Urothelium cell line (cell line): ENCODE measurements around the gene RPS6KA2.

Experiments
- DNase-seq: peaks from one replicate; pipeline ENCODE4 v3.0.0; 2011; ENCODE audit warnings: low spot score, mixed read lengths
- FAIRE-seq: peaks from 2 replicates; lab custom pipeline; 2011; peaks lifted over from hg19 to GRCh38; lab: Jason Lieb, UNC

Gene RPS6KA2

DNA sequence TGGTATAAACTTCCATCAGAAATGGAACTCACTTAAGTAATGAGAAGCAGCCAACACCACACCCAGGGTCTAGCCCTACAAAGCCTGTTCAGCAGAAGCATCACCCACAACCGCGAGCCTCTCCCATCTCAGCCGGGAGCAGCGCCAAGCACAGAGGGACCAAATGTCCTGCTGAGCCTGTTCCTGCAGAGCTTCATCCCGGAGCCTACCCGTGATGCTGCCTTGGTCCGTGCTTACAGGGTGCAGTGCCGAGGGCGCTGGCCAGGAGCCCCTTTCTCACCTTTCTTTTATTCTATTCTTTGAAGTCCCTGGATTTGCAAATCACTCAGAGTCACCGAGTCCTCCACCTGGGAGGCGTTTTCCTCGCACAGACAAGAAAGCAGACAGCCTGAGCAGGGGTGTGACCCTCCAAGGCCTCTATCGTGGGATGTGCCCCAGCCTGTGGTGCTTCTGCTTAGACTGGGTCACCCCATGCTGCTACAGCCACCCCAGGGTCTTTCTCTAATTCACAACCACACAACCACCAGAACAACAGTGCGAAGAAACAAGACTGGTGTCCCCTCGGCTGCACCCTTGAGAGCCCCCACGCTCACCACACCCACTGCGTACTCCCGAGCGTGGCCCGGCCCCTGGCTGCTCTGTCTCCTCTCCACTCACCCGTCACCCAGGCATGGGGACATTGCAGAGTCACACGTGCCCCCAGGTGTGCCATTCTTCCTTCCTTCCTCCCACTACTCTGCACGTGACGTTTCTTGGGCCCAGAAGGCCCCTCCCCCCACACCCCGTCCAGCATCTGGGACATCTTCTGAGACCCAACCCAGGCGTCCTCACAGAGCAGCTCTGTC is 152.1 kb downstream of the RPS6KA2 start:
- FAIRE-seq (no peak), DNase-seq (no peak)

DNA sequence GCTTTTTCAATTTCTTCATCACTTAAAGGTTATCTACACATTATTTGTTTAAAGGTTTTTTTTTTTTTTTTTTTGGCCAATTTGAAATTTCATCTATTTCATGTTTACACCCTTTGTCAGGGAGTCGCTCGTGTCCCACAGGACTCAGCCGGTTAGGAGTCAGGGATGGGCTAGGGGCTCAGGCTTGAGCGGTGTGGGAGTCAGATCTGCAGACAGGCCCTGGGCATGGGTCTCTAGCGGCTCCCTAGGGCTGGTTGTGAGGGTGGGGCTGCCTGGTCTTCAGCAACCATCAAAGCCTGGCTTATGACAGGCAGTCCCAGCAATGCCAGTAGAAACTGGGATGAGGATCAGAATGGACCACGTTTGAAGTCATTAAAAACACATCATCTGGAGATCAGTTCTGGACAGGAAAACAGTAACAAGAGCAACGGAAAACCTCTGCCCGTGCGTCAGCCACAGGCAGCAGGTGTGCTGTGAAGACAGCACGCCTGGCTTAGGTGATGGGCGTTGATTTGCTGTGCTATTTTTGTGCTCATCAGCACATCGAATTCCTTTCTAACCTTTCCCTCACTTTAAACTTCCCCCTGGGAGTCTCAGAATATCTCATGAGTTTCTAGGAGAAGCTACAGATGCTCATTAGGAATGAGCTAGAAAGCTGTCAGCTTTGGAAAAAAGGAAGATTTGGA is 153.0 kb downstream of the RPS6KA2 start:
- no peak for FAIRE-seq

DNA sequence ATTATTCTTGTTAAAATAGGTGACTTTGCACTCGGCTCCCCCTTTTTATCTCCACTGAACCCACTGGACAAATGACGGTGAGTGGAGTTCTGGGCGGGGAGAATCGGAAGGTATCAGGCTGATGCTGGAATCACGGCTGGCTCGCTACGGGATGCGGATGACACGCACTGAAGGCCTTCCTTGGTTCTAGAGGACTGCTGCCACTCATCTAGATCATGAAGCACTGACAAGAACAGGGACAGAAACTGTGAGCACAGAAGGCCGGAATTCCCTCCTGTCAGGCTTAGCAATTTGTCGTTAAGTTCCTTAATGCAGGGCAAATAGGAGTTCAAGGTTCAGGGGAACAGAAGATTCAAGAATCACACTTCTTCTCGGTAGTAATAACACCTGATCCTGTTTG is 154.4 kb downstream of the RPS6KA2 start:
- no peak for DNase-seq
- no peak for FAIRE-seq

More for the DNA sequence above, 153.0 kb downstream of the RPS6KA2 start:
- no peak for DNase-seq

DNA sequence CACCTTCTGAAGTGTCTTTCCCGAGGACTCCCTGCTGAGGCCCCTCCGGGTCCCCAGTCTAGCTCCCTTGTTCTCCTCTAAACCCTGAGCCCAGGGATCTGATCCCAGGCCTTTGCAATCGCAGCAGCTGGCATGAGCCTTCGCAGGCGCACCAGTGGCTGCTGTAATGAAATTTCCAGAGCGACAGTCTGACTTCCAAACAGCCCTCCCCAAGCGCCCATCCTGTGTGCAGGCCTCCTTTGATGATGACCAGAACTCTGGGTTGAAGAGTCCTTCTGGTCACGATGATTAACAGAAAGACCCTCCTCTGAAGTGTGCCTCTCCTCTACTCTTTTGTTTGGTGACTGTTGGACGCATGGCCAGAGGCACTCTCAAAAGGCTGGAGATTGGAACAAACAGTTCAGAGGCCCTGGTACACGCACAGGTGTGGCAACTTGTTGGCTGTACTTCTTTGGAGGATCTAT is 155.2 kb downstream of the RPS6KA2 start:
- FAIRE-seq = no peak
- DNase-seq = no peak

DNA sequence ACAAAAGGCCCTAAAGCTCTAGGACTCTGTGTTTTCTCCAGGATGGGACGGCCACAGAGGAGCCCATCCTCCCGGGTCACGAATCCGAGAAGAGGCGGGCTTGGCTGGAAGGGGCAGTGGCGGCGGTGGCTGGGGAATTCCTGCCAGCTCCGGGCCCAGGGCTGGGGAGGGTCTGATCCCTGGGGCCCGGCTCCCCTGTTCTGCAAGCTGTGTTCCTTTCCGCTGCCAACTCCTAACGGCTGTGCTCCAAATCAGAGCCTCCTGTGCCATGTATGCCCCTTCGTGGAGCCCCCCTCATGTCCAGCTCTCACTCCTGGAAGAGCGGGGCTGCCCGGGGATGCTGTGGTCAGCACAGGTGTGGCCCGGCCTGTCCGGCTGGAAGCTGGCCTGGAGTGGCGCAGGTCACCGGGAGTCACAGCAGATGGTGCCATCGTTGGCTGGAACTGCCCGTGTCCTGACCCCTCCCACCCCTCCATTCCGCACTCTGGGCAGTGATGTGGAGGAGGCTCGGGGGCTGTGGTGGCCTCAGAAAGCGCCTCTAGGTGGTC is 156.1 kb downstream of the RPS6KA2 start:
- DNase-seq = no peak
- no peak for FAIRE-seq

DNA sequence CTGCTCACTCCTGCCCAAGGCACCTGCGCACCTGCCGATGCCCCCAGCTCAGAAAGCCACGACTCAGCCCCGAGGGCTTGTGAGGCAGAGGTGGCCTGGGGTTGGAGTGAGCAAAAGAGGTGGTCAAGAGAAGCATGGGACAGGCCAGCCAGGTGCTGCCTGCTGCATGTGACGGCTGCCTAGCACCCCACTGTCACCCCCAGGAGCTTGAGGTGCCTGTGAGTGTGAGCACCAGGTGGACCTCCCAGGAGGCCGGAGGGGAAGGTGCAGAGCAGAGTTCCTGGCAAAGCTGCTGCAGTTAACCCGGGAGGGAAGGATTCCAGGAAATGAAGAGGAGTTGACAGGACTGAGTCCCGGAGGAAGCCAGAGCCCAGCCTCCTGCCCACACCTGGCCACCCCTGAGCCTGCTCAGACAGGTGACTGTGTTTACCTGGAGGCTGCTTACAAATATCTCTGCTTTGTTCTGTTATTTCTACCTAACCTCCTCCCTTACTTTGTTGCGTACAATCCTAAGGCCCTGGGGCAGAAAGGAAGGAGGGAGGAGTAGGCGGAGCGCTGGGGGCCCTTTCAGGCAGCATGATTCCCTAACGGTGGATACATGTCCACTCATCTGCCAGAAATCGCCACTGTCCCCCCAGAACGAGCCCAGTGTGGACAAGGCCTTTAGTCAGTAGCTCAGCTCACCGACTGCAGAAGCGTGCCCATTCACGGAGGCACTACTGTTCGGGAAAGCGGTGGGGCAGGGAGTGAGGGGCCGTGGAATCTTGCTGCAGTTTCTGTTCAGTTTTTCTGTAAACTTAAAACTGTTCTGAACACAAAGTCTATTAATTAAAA is 156.8 kb downstream of the RPS6KA2 start:
- no peak for DNase-seq
- no peak for FAIRE-seq

DNA sequence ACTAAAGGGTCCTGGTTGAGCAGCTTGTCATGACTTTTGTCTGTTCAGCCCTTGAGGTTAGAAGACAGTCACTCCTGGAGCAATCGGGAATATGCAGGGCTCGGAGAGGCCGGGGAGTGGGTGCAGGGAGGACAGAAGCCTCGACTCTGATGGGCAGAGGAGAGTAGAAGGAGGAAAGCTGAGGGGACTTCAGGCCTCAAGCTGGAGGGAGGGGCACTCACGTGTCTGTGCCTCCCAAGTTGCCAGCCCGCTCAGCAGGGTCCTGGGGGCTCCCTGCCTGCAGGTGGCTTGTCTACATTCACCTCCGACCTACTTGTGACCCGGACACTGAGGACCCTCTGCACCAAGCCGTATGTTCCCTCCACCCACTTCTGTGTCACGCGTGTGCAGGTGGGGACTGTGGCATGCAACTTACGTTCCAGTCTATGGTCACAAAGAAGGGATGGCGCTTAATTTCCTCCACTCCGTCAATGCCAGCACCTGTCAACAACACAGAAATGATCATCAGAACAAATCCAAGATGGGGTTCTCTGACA is 157.6 kb downstream of the RPS6KA2 start:
- FAIRE-seq (no peak), DNase-seq (no peak)

DNA sequence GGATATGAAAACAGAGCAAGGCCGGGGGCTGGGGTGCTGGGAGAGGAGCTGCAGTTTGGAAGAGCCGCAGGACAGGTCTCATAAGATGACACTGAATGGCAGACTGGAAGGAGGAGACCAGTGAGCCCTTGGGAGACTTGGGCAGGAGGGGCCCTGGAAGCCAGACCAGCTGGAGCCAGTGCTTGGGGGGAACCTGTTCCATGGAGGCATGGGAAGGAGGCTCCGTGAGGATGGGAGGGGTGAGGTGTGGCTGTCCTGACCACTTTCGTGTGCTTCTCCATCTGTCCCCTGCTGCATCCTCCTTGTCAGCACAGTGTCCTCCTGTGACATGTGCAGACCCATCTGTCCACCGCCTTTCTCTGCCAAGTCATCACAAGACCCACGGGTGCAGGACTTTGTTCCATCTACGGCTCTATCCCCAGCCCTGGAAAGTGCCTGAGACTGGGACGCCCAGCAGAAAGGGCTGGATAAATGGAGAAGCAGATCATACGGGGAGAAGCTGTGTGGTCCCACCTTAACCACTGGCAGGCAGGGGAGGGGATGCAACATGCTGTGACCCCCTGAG is 159.5 kb downstream of the RPS6KA2 start:
- FAIRE-seq (no peak), DNase-seq (no peak)

DNA sequence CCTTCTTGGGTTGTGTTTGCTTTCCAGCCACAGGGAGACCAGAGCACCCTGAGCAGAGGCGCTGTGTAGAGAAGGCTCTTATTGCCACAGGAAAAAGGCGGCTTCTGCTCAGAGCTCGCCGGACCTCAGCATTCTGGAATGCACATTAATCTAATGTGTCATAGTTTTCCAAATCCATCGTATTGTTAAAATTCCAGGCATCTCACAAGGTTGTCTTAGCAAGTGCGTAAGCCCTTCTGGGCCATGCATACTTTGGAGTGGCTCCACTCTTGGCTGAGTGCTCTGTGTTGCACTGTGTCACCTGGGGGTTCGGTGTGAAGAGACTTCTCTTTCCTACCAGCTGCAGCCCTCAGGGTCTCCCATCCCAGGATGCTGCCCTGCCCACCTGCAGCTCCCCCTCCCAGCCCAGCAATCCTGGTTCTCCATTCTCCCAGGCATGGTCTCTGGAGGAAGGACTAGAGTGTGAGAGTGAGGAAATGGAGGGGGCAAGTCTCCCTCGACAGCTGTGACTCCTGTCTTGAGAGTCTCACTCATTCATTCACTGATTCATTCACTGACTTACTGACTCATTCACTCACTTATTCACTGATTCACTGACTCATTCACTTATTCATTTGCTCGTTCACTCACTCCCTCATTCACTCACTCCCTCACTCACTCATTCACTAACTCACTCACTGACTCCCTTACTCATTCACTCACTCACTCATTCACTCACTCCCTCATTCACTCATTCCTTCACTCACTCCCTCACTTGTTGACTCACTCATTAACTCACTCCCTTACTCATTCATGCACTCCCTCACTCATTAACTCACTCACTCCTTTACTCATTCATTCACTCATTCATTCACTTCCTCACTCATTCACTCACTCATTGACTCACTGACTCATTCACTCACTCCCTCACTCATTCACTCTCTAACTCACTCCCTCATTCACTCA is 160.6 kb downstream of the RPS6KA2 start:
- peak; percentile 68 for FAIRE-seq
- DNase-seq = peak; percentile 87

DNA sequence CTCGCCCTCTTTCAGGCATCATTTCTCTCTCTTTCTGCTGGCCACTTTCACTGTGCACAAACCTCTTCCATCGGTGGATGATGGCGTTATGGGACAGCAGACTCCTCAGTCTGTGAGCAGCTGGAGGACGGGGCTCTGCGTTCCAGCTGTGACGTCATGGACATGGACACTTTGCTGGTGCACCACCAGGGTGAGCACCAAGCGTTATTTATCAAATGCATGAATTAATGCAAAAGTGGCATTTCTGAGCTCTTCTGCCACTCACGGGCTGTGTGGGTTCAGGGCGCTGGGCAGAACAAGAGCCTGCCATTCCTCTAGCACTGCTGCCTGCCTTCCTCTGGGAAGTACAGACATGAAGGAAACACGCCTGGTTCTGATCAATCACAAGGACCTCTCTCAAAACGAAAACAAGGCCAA is 161.4 kb downstream of the RPS6KA2 start:
- DNase-seq (peak; percentile 81), FAIRE-seq (no peak)

DNA sequence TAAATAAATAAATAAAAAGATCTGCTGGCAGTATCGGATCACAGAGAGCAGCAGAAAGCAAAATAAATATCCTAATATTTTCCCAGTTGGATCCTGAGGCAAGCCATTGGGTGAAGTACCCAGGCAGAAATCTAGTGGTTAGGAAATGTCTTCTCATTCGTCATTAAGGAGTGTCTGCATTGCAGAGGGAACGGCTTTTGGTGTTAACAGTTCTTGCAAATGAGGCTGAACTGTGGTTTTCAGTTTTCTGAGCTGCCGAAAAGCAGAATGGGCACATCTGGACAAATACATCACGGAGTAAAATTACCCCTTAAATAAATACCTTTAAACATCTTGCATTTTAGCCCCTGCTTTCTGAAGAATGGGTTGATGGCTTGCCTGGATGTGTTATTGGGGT is 162.1 kb downstream of the RPS6KA2 start:
- DNase-seq (no peak), FAIRE-seq (no peak)

DNA sequence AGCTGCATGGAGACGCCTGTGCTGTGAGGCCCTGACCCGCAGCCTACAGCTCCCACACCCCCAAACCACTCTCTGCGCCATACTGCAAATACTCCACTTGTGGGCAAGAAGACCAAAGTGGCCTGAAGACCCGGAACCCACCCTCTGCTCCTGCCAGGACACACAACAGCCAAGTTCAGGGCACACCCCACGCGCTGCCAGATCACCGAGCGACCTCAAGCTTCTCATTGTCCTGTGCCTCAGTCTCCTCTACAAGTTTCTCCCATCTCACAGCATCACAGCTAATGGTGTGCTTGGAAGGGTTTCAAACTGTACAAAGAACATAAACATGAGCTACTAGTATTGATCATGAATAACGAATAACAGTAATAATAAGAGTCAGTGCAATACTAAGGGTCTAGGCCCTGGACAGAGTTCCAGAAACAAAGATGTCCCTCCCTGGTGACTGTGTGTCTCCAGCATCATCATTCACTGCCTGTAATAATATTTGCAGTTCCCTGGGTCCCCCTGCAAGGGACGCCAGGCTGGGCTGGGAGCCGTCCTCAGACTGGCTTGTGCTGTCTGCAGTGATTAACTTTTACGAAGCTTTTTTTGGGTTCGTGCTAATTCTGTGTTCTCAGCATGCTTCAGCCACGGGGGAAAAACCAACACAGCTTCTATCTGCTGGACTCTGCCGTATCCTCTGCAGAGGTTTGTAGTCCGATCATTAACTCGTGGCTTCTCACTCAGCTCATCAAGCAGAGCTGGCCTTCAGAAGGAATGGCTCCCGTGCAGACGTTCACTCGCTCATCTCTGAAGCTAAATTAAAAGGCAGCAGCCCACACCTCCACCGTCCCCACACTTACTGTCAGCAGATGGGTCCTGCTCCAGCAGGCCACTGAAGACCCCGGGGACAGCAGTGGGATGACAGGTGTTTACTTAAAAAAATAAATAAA is 162.7 kb downstream of the RPS6KA2 start:
- DNase-seq = no peak
- FAIRE-seq = no peak

DNA sequence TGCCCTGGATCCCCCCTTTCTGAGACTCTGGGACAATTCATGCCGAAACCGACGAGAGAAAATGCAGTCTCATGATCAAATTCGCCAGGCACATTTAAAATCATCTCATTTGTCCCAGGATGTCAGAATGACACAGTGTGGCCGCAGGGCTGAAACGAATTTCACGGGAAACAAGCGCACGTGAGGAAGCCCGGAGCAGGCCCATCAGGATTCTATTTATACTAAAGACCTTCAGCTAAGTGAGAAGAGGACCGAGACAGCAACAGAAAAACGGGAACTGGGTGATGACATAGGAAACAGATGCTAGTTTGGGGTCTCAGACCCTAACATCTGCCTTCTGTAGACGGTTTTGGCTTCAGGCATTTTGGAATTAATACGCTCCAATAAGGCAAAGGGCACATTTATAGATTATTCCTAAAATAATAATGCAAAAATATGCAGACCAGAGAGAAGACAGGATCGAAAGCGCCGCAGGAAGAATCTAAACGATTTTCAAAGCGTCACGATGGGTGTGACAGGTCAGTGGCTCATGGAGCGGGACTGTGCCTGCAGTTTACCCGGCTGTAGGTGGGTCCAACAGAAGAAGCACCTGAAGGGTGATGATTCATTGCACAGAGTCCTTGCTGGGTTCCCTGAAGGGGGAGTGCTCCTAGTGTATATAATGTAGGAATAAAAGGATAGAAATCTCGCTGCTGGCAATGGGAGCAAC is 163.5 kb downstream of the RPS6KA2 start:
- no peak for FAIRE-seq
- DNase-seq = no peak

DNA sequence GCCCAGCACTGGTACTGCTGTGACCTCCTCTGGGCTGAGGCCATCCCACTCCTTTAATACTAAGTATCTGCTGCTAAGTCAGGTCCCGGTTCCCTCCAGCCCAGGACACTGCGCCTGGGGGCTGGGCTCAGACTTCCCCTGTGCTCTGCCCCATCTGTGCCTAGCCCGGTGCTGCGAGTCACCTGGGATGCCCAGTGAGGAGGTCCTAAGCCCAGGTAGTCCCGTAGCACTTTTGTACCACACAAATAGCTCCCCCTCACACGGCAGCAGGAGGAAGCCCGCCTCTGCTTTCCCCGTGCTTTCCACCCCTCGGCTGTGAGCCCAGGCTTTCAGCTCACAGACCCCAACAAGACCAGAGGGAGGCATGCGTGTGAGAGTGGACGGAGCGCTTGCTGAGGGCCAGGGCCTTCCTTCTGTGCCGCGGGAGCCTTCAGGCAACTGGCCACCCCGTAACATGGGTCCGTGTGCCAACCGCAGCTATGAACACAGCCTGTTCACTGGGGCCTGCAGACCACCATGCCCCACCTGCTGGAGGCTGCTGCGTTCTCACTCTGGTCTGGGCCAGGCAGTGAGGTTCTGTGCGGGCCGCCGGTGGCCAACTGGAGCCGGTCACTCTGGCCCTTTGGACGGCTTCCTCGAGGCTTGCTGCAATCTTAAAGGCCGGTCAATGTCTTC is 164.5 kb downstream of the RPS6KA2 start:
- FAIRE-seq (no peak), DNase-seq (no peak)

DNA sequence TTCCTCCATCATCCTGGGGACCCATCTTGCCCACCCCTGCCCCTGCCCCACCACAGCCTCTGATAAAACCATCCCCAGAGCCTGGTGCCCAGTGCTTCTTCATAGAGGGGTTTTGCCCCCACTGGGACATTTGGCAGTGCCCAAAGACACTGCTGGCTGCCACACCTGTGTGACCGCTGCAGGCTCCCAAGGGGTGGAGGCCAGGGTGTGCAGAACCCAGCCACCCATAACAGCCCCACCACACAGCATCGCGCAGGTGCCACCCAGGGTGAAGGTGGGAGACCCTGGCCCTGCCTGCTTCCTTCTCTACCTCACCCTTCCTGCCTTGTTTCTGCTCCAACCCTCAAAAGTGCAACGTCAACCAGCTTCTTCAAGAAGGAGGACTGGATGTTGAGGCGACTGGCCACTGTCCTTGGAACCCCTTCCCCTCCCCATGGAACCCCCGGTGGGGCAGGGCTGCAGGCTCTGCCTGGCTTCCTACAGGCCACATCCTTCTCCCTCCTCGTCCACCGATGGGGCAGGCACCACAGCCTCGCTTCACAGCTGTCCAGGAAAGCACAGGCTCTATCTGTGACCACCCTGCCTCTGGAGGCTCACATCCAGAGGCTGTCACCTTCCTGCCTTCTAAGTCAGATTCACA is 165.1 kb downstream of the RPS6KA2 start:
- FAIRE-seq (no peak), DNase-seq (no peak)
